ENCODE results near the gene PTAR1.

Gene PTAR1

GRCh38 chr9:69748304-69748703 lies 11.5 kb downstream of the PTAR1 start:
- DNase-seq = no peak

- no peak for DNase-seq
These were observed 12.8 kb downstream of the PTAR1 start for GRCh38 chr9:69746859-69747560.

- DNase-seq = no peak
These were observed 13.9 kb downstream of the PTAR1 start for GRCh38 chr9:69745716-69746437.

GRCh38 chr9:69744688-69745380 lies 15.0 kb downstream of the PTAR1 start:
- no peak for DNase-seq

- DNase-seq = no peak
These were observed 15.9 kb downstream of the PTAR1 start for GRCh38 chr9:69743930-69744329.

GRCh38 chr9:69740872-69741505 lies 18.8 kb downstream of the PTAR1 start:
- DNase-seq = no peak

GRCh38 chr9:69731348-69731747 lies 28.5 kb downstream of the PTAR1 start:
- DNase-seq = no peak

GRCh38 chr9:69719983-69720382 lies 39.8 kb downstream of the PTAR1 start:
- DNase-seq = no peak

GRCh38 chr9:69719367-69719766 lies 40.4 kb downstream of the PTAR1 start:
- no peak for DNase-seq

- DNase-seq = no peak
These were observed 41.6 kb downstream of the PTAR1 start for GRCh38 chr9:69718218-69718617.

GRCh38 chr9:69715825-69716224 lies 44.0 kb downstream of the PTAR1 start:
- DNase-seq = no peak

- no peak for DNase-seq
These were observed 44.7 kb downstream of the PTAR1 start for GRCh38 chr9:69715096-69715495.

- DNase-seq = no peak
These were observed 62.3 kb downstream of the PTAR1 start for GRCh38 chr9:69697475-69697874.

- DNase-seq = no peak
These were observed 63.0 kb downstream of the PTAR1 start for GRCh38 chr9:69696802-69697201.

- DNase-seq = no peak
These were observed 69.7 kb downstream of the PTAR1 start for GRCh38 chr9:69689991-69690538.

- no peak for DNase-seq
These were observed 75.9 kb downstream of the PTAR1 start for GRCh38 chr9:69683927-69684326.

- DNase-seq = no peak
These were observed 80.8 kb downstream of the PTAR1 start for GRCh38 chr9:69678843-69679538.

GRCh38 chr9:69677931-69678330 lies 81.9 kb downstream of the PTAR1 start:
- no peak for DNase-seq

GRCh38 chr9:69675563-69675962 lies 84.2 kb downstream of the PTAR1 start:
- peak; percentile 74 for DNase-seq

GRCh38 chr9:69674716-69675438 lies 84.9 kb downstream of the PTAR1 start:
- DNase-seq = no peak

- peak; percentile 24 for DNase-seq
These were observed 85.6 kb downstream of the PTAR1 start for GRCh38 chr9:69674112-69674685.

GRCh38 chr9:69673311-69673640 lies 86.5 kb downstream of the PTAR1 start:
- no peak for DNase-seq
